ENCODE measurements around the gene PPP2R2D.

The PPP2R2D gene

GRCh38 chr10:132003282-132003924, 102.6 kb downstream of the PPP2R2D start:
- DNase-seq, result no peak

- DNase-seq, result no peak
Measured at GRCh38 chr10:132004052-132004451, 103.2 kb downstream of the PPP2R2D start.

GRCh38 chr10:132005147-132005546, 104.3 kb downstream of the PPP2R2D start:
- no peak for DNase-seq

GRCh38 chr10:132006966-132007365, 106.2 kb downstream of the PPP2R2D start:
- DNase-seq, result no peak

- no peak for DNase-seq
Measured at GRCh38 chr10:132007681-132008080, 106.9 kb downstream of the PPP2R2D start.

Measured in NCI-H1694 treated with DMSO at 0.1 percent for 48 hours (cell line).